WTC11 (cell line): ENCODE measurements around the gene SNCA. TPM values are rescaled to one million over a fixed set of nuclear protein-coding genes. Genes with fewer than 3 reads are reported as not detected.

Experiments
- ATAC-seq: fragments of 200-7000 bp; cut with Tn5 transposase; 2 replicates; pipeline ENCODE4 v1.10.0; 2021; ENCODE audit warnings: mild to moderate bottlenecking, moderate library complexity
- CTCF ChIA-PET: fragments of 300-600 bp; sonication (Branson Sonifier 250); formaldehyde crosslinking; loops from one replicate; lab custom pipeline; 2021; ENCODE audit warnings: antibody characterized with exemption; lab: Charles Lee
- POLR2A ChIA-PET: fragments of 350-600 bp; sonication (Branson Sonifier 250); formaldehyde crosslinking; loops from one replicate; lab custom pipeline; 2021; ENCODE audit warnings: antibody characterized with exemption; lab: Charles Lee
- DNase-seq: peaks from one replicate; pipeline ENCODE4 v3.0.0; 2021; ENCODE audit warnings: low spot score
- H3K27ac Mint-ChIP-seq: 2 replicates; pipeline ENCODE4 v1.8.0; 2021; ENCODE audit warnings: mixed read lengths
- H3K27me3 Mint-ChIP-seq: 2 replicates; pipeline ENCODE4 v1.8.0; 2021; ENCODE audit warnings: low read depth, mild to moderate bottlenecking, moderate library complexity, mixed read lengths
- H3K36me3 Mint-ChIP-seq: 2 replicates; pipeline ENCODE4 v1.8.0; 2021; ENCODE audit warnings: mixed read lengths
- H3K4me1 Mint-ChIP-seq: 2 replicates; pipeline ENCODE4 v1.8.0; 2022; ENCODE audit warnings: mixed read lengths
- H3K4me3 Mint-ChIP-seq: 2 replicates; pipeline ENCODE4 v1.8.0; 2021; ENCODE audit warnings: mild to moderate bottlenecking, moderate library complexity, mixed read lengths
- H3K9me3 Mint-ChIP-seq: 2 replicates; pipeline ENCODE4 v1.8.0; 2021; ENCODE audit warnings: mixed read lengths
- CREB1 ChIP-seq: sonication (generic); formaldehyde crosslinking; IDR thresholded peaks from 2 replicates; pipeline ENCODE4 v1.8.0; 2023; ENCODE audit warnings: mild to moderate bottlenecking, missing genetic modification reagents
- CREM ChIP-seq: sonication (generic); formaldehyde crosslinking; IDR thresholded peaks from 2 replicates; pipeline ENCODE4 v1.8.1; 2022; ENCODE audit warnings: mild to moderate bottlenecking, missing genetic modification reagents, moderate library complexity
- ELF4 ChIP-seq: sonication (generic); formaldehyde crosslinking; IDR thresholded peaks from 2 replicates; pipeline ENCODE4 v1.8.1; 2022; ENCODE audit warnings: low read depth, mild to moderate bottlenecking, moderate library complexity, missing genetic modification reagents
- ETV6 ChIP-seq: sonication (generic); formaldehyde crosslinking; IDR thresholded peaks from 2 replicates; pipeline ENCODE4 v1.8.1; 2022; ENCODE audit warnings: mild to moderate bottlenecking, missing genetic modification reagents
- GRHL2 ChIP-seq: fragments of 250-450 bp; sonication (Bioruptor Pico); IDR thresholded peaks from 2 replicates; pipeline ENCODE4 v1.8.0; 2022; ENCODE audit warnings: mild to moderate bottlenecking, moderate library complexity; ENCODE audit not compliant: insufficient replicate concordance, severe bottlenecking
- JAZF1 ChIP-seq: fragments of 250-450 bp; sonication (Bioruptor Pico); IDR thresholded peaks from 2 replicates; pipeline ENCODE4 v1.9.0; 2021; ENCODE audit warnings: moderate library complexity, mild to moderate bottlenecking, inconsistent platforms
- MAX ChIP-seq: sonication (generic); formaldehyde crosslinking; IDR thresholded peaks from 2 replicates; pipeline ENCODE4 v1.8.0; 2022; ENCODE audit warnings: mild to moderate bottlenecking, missing genetic modification reagents
- NFATC4 ChIP-seq: fragments of 250-450 bp; sonication (Bioruptor Pico); IDR thresholded peaks from 2 replicates; pipeline ENCODE4 v1.9.0; 2021; ENCODE audit warnings: mild to moderate bottlenecking
- OVOL2 ChIP-seq: fragments of 250-450 bp; sonication (Bioruptor Pico); IDR thresholded peaks from 2 replicates; pipeline ENCODE4 v1.9.0; 2021; ENCODE audit warnings: mild to moderate bottlenecking, borderline replicate concordance
- PRRX2 ChIP-seq: fragments of 250-450 bp; sonication (Bioruptor Pico); IDR thresholded peaks from 2 replicates; pipeline ENCODE4 v1.8.0; 2021; ENCODE audit warnings: mild to moderate bottlenecking
- RORB ChIP-seq: fragments of 250-450 bp; sonication (Bioruptor Pico); IDR thresholded peaks from 2 replicates; pipeline ENCODE4 v1.9.0; 2021; ENCODE audit warnings: mild to moderate bottlenecking
- SP1 ChIP-seq: sonication (generic); formaldehyde crosslinking; conservative IDR thresholded peaks from 2 replicates; pipeline ENCODE4 v1.8.1; 2022; ENCODE audit warnings: missing genetic modification reagents
- USF1 ChIP-seq: sonication (generic); formaldehyde crosslinking; IDR thresholded peaks from 2 replicates; pipeline ENCODE4 v1.8.0; 2022; ENCODE audit warnings: mild to moderate bottlenecking, missing genetic modification reagents
- ZBTB43 ChIP-seq: sonication (generic); formaldehyde crosslinking; IDR thresholded peaks from 2 replicates; pipeline ENCODE4 v1.8.1; 2023; ENCODE audit warnings: mild to moderate bottlenecking, missing genetic modification reagents
- ZNF138 ChIP-seq: sonication (generic); formaldehyde crosslinking; conservative IDR thresholded peaks from 2 replicates; pipeline ENCODE4 v1.8.1; 2022; ENCODE audit warnings: mild to moderate bottlenecking, moderate library complexity, missing genetic modification reagents
- ZNF425 ChIP-seq: fragments of 250-450 bp; sonication (Bioruptor Pico); conservative IDR thresholded peaks from 2 replicates; pipeline ENCODE4 v1.9.0; 2021; ENCODE audit warnings: mild to moderate bottlenecking
- total RNA-seq: library from RNA; stranded (reverse); gene quantifications from 3 replicates; pipeline ENCODE4 v1.2.3, GENCODE V29; 2021

The SNCA gene
- total RNA-seq, 1 experiment from 2014 or later: 15.0 TPM

GRCh38 chr4:89752932-89753598 lies 83.9 kb downstream of the SNCA start (continued):
- TF ChIP-seq USF1 (no peak), CREB1 (CRISPR knock-in tag) (no peak)
- TF ChIP-seq, all 79 proteins: peak for 0

GRCh38 chr4:89751416-89751815 lies 85.5 kb downstream of the SNCA start:
- H3K9me3 Mint-ChIP-seq: no peaks in the 10 kb centered on the region
- H3K4me3 Mint-ChIP-seq: no peak overlapping the region
- DNase-seq: no peak
- H3K36me3 Mint-ChIP-seq: no peaks in the 10 kb centered on the region
- no peak for ATAC-seq
- H3K27ac Mint-ChIP-seq: no peak overlapping the region
- CTCF ChIA-PET: no interaction called here
- POLR2A ChIA-PET: no interaction called here
- peaks cover 12% of the 10 kb centered on the region for H3K4me1 Mint-ChIP-seq
- TF ChIP-seq SP1 (no peak), CREM (CRISPR knock-in tag) (no peak), JAZF1 (no peak), ZNF425 (CRISPR knock-in tag) (no peak), OVOL2 (CRISPR knock-in tag) (no peak)
- no peaks in the 10 kb centered on the region for H3K27me3 Mint-ChIP-seq

- Mint-ChIP-seq H3K27ac (no peak overlapping the region), H3K4me3 (no peak overlapping the region), H3K36me3 (no peaks in the 10 kb centered on the region), H3K9me3 (no peaks in the 10 kb centered on the region), H3K27me3 (no peaks in the 10 kb centered on the region), H3K4me1 (0 out of 2 replicates have a peak, but pooled peaks cover under 1% of the 10 kb centered on the region)
- ChIA-PET POLR2A (no interaction called here), CTCF (no interaction called here)
- DNase-seq (no peak), ATAC-seq (no peak)
- no peak for TF ChIP-seq ZBTB43
- TF ChIP-seq NFATC4 (CRISPR knock-in tag): no peak
- TF ChIP-seq OVOL2 (CRISPR knock-in tag): no peak
Measured at GRCh38 chr4:89746377-89746776, 90.6 kb downstream of the SNCA start.

- Mint-ChIP-seq H3K36me3 (no peaks in the 10 kb centered on the region), H3K27ac (no peak overlapping the region), H3K27me3 (no peaks in the 10 kb centered on the region), H3K4me1 (no peaks in the 10 kb centered on the region), H3K4me3 (no peak overlapping the region), H3K9me3 (no peaks in the 10 kb centered on the region)
- DNase-seq (no peak), ATAC-seq (no peak)
- ChIA-PET POLR2A (no interaction called here), CTCF (no interaction called here)
- TF ChIP-seq ETV6: no peak
- TF ChIP-seq PRRX2 (CRISPR knock-in tag): no peak
- no peak for TF ChIP-seq ZNF138 (CRISPR knock-in tag)
- TF ChIP-seq NFATC4 (CRISPR knock-in tag): no peak
- TF ChIP-seq MAX (CRISPR knock-in tag): no peak
- no peak for TF ChIP-seq RORB
Measured at GRCh38 chr4:89745708-89746107, 91.3 kb downstream of the SNCA start.

- POLR2A ChIA-PET: no interaction called here
- H3K4me1 Mint-ChIP-seq: no peaks in the 10 kb centered on the region
- no peaks in the 10 kb centered on the region for H3K9me3 Mint-ChIP-seq
- DNase-seq: no peak
- TF ChIP-seq ELF4 (CRISPR knock-in tag) (no peak), GRHL2 (no peak)
- no peak overlapping the region for H3K4me3 Mint-ChIP-seq
- ATAC-seq: no peak
- H3K27ac Mint-ChIP-seq: no peak overlapping the region
- no peaks in the 10 kb centered on the region for H3K36me3 Mint-ChIP-seq
- CTCF ChIA-PET: no interaction called here
- H3K27me3 Mint-ChIP-seq: no peaks in the 10 kb centered on the region
Measured at GRCh38 chr4:89744914-89745313, 92.0 kb downstream of the SNCA start.
